Inflammatory macrophage treated with lipopolysaccharide for 4 hours (primary cell): ENCODE results near the gene THEM5.
A peak's percentile ranks its signal among the peaks of the same experiment; 100 is the strongest.
"Not testable (repeated sequence)": the region's sequence is repeated elsewhere in the genome, so short reads cannot be mapped to it uniquely, and the experiment has no call there.

ENCODE experiments used
- DNase-seq: peaks from one replicate; pipeline ENCODE4 v3.0.0-alpha.2; 2020

Gene THEM5

GRCh38 chr1:151867321-151867720, 13.8 kb upstream of the THEM5 start:
- peak; percentile 60 for DNase-seq

GRCh38 chr1:151864411-151864810, 10.9 kb upstream of the THEM5 start:
- no peak for DNase-seq

GRCh38 chr1:151862604-151863003, 9.1 kb upstream of the THEM5 start:
- no peak for DNase-seq

DNA sequence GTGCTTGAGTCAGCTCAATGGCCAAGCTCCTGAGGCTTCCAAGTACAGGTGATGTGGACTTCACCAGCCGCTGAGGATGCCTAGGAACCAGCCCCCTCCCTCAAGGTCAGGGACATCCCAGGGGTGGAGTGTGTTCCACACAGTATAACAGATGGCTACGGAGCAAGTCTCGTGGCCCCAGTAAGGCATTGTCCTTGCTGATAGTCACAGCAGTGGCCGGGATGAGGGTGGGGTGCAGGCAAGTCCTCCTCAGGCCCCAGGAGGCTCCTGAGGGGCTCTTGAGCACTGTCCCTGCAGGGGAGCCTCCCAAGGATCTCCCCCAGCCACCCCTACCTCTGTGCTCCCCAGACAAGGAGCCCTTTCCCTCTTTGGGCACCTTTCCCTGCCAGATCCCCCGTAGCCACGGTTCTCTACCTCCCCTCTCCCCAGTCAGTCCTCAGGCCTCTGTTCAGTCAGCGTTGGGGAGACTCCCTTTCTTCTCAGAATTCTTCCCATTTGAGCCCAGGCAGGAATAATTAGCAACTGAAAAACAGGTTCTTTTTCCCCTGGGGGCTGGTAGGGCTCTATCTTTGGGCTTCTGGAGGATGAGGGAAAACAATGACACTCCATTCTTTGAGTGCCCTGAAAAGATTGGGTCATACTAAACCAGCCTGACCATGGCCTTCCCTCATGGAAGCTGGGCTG, 7.1 kb upstream of the THEM5 start:
- no peak for DNase-seq

DNA sequence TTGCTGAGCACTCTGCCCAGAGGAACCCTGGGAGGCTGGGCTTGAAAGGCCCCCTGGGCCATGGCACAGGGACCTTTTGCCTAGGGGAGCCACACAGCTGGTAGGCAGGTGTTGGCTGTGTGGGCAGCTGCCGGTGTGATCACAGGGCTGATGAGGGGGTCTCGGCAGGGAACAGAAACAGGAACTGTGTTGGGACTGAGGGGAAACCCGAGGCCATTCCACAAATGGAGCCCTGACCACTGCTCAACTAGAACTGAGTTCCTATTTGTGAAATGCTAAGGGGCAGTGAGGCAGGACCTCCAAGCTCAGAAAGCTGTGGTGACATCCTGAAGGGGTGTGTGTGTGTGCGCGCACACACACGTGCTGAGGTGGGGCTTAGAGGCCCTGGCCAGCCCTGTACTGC, 6.4 kb upstream of the THEM5 start:
- DNase-seq, result peak; percentile 47

GRCh38 chr1:151858886-151859665, 5.6 kb upstream of the THEM5 start:
- DNase-seq, result no peak

DNA sequence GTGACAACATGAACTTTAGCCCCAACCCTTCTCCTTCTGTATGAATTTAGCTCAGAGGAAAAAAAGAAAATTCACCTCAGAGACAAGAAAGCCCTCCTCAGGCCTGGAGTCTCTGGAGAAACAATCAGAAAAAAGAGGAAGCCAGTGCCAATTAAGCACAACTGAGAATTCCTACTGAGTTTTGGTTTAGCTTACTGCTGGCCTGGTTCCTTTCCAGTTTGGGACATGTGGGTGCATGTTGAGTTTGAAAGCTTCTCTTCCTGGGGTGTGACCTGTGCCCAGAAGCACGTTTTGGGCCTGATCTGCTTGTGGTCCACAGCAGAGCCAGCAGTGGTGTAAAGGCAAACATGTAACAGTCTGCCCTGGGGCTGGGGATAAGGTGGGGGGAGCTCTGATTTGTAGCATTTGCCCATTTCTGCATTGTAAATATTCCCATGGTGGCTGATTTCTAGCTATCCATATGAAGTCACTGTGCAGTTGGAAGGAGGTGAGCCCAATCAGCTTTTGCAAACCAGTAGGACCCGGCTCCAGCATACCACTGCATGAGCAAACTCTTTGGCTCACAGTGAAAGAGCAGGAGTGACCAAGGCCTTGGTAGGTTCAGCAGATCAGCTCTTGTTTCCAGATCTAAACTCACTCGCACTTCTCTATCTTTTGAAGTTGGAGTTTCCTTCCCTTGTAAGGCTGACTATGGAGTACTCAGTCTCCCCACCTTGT, 4.7 kb upstream of the THEM5 start:
- no peak for DNase-seq

DNA sequence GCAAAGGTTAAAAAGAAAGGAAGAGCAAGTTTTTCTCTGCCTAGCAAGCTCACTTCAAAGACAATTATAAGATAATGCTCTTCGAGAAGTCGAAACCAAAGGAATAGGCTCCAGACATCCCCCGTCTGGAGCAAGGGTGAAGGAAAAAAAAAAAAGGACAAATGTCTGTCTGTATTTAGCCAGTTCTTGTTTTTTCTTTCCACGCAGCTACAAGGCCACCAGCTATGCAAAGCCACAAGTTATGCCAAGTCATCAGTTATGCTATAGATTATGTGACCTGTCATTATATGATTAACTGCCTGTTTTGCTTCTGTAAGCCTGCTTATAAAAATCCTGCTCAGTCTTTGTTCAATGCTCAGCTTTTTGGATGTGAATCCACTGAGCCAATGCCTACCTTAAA, 2.4 kb upstream of the THEM5 start:
- DNase-seq, result no peak

GRCh38 chr1:151855516-151855915, 2.0 kb upstream of the THEM5 start:
- not testable (repeated sequence) for DNase-seq

DNA sequence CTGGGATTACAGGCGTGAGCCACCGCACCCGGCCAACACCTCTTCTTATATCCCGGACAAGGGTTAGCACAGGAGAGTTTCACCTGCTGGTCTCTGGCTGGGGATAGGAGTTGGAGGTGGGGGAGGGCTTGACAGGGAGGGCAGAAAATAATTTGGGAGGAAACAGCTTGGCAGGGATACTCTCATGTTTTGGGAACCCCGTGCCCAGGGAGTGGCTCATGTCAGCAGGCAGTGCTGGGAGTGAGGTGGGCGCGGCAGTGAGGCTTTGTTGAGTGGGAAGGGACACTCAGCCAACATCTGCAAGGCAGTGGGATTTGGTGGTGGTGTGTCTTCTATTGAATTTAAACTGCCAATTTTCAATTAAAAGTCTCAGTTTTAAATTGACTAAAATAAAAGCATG, 1.1 kb upstream of the THEM5 start:
- DNase-seq, result no peak

DNA sequence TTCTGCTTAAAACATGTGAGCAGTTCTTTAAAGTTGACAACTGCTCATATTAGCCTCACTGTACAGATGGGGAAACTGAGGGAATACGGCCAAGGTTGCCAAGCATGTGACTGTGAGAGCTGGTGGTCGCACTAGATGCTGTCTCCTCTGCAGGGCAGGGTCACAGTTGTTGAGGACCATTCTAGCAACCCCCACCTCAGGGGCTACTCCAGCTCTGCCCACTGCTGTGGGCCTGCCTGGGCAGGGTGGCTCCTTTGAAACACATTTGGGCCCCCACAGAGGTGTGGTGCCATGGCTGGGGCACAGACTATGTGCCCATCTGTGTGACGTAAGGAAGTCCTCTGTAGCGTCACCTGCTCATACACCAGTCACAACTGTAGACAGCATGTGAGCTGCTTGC, 779 bp downstream of the THEM5 start:
- no peak for DNase-seq

GRCh38 chr1:151851886-151852285, 1.6 kb downstream of the THEM5 start:
- DNase-seq, result no peak

- DNase-seq, result no peak
Measured at GRCh38 chr1:151849871-151850270, 3.6 kb downstream of the THEM5 start.

- DNase-seq, result peak; percentile 33
Measured at GRCh38 chr1:151849126-151849525, 4.4 kb downstream of the THEM5 start.

DNA sequence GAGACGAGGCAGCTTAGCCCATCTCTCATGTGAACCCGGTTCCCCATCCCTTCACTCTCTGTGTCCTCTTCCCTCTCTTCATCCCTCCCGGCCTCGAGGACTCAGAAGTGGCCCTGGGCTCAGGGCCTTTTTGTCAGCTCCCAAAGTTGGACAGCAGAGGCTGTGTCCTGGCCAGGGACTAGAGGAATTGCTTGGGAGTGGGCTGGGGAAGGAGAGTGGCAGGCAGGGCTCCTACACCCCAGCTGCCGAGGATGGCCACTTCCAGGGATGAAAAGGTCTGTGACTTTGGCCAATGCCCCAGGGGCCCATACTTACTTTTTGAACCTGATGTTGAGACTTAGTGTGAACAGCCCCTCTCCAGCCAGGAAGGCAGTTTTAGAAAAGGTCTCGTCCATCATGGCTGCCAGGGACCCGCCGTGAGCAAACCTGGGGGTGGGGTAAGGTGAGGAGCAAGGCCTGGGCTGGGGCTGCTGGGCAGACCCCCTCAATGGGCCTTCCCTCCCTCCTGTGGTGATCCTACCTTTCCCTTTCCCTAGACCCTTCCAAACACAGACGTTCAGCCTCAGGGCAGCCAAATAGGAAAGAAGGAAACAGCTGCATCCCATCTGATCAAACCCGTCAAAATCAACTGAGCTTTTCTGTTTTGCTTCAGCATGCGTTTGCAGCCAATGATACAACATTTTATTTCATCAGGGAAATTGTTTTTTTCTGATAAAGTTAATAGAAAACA, 5.5 kb downstream of the THEM5 start:
- no peak for DNase-seq

GRCh38 chr1:151846686-151847237, 6.8 kb downstream of the THEM5 start:
- no peak for DNase-seq

DNA sequence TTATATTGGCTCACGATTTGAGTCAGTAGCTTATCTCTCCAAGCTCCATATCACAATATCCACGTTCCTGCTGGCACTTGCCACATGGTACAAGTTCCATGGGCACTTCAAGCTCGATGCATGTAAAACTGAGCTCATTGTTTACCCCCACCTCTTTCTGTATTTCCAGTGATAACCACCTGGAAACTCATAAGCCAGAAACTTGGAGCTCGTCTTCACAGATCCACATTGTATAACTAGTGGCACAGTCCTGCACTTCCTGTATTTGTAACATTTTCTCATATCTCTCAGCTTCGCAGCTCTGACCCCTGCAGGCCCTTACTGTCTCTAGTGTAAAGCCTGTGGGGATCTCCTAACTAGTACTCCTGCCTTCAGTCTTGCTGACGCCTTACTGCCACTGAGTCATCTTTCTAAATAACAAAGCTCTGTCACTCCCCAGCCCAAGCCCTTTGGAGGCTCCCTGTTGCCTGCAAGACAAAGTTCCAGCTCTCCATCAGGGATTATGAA, 7.4 kb downstream of the THEM5 start:
- DNase-seq, result peak; percentile 30

- no peak for DNase-seq
Measured at GRCh38 chr1:151843398-151843797, 10.1 kb downstream of the THEM5 start.

- DNase-seq, result no peak
Measured at GRCh38 chr1:151841141-151841540, 12.4 kb downstream of the THEM5 start.

DNA sequence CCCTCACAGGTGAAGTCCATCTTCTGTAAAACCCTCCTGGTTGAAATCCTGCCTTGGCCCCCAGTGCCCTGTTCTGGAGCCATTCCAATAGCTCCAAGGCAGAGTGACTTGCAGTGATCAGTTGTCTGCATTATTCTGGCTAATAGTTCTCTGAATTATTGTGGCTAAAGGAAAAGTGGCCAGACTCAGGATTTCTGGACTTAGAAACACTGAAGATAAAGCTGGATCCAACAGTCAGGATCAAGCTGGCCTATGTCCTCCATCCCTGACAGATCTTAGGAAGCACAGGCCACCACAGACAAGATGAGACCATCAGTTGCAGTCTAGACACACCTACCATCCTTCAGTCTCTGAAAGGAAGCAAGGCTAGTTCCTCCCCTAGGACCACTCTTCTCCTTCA, 13.1 kb downstream of the THEM5 start:
- no peak for DNase-seq

- DNase-seq, result no peak
Measured at GRCh38 chr1:151839457-151840403, 13.8 kb downstream of the THEM5 start, which contains the start of gene C2CD4D. TSS of gene C2CD4D (minus strand) at chr1:151839820. CDS start at chr1:151838989, 831 bp downstream.

DNA sequence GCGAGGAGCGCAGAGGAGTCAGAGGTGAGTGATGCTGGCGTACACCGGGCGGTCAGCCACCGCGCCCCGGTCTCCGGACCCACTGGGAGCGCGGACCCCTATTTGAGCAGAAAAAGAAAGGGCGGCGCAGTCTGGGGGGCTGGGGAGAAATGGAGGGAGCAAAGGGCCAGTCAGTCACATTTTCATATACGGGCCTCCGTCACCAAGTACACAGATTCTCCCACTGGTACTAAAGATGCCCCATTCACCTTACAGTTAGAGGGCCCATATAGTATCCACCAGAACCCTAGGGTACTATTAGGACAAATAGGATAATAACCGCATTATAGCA, 14.5 kb downstream of the THEM5 start:
- no peak for DNase-seq
